ENCODE data around the gene FGF14.
A peak's percentile ranks its signal among the peaks of the same experiment; 100 is the strongest.

Gene FGF14

DNA sequence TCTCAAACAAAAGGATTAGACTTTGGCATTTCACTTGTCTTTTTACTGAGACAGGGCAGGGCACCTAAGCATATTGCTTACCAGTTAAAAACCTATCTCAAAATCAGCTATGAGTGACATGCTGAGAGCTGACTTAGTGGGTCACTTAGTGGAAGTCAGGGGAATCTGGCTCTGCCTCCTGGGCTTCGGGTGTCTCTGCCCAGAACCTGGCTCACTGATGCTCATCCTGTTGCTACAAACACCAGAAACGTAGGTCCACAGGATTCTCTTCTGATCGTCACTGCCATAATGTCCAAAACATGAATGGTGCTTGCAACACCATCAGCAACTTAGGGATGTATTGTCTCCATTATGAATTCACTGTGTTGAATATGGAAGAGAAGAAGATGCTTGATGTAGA lies 673.2 kb downstream of the FGF14 start:
- DNase-seq (ENCODE audit: low spot score): no peak

DNA sequence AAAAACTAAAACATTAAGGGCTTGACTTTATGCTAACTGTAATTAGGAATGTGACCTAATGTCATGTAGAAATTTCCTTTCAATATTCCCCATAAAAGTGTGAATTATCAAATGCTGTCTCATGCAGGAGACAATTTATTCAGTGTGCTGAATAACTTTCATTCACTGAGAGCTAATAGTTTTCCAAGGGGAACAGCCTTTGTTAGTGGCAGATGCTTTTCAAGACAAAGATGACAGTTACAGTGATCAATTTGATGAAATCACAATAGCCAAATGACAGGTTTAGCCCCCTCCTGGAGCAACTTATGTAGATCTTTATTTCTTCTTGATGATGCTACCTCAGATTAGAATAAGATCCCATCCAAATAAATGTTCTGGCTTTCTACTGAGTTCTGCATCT lies 673.8 kb downstream of the FGF14 start:
- DNase-seq (ENCODE audit: low spot score): no peak

DNA sequence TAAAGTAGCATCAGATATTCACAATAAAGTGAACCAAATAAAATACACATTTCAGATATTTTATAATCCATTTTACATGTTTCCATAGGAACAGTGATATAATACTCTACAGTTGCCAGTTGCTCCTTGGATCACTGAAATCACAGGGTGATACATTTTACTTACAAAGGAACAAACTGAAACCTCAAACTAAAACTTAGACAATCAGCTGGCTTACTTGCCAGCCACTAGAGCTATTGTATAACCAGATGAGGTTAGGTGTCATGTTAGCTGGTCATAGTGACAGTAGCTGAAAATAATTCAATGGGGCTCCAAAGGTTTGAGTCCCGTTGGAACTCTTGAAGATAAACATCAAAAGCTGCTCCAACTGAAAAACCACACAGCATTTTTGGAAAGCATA lies 674.7 kb downstream of the FGF14 start:
- no peak for DNase-seq (ENCODE audit: low spot score)

DNA sequence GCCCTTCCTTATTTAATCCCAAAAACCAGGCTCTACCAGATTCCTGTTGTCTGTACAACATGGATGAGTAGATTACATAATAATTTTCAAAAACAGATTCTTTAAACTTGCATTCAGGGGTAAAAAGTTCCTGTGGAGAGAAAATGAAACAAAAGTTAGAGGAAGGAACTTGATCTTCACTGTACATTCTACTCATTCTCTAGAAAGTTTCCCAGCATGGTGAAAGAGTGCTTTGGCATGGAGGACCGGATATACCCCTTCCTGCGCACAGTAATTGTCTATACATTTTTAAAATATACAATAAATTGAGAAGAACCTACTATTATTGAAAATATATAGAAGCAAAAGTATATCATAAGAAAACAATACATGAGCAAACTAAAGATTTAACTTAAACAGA lies 675.2 kb downstream of the FGF14 start:
- no peak for DNase-seq (ENCODE audit: low spot score)

DNA sequence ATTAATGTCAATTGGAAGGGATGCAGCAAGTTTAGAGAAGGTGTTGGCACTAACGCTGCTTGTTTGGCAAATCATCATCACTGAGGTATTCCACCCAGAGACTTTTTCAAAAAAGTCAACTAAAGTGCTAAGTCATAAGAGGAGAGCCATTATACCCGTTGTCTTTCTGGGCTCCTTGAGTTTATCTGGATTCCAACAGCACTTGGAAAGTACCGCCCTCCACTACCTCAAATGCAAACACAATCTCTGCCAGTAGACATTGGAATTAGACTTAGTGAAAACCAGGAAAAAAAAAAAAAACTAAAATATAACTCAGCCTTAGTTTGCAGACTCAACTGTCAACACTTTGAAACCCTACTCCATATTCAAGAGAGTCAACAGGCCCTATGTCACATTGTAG lies 683.4 kb downstream of the FGF14 start:
- DNase-seq (ENCODE audit: low spot score): no peak

DNA sequence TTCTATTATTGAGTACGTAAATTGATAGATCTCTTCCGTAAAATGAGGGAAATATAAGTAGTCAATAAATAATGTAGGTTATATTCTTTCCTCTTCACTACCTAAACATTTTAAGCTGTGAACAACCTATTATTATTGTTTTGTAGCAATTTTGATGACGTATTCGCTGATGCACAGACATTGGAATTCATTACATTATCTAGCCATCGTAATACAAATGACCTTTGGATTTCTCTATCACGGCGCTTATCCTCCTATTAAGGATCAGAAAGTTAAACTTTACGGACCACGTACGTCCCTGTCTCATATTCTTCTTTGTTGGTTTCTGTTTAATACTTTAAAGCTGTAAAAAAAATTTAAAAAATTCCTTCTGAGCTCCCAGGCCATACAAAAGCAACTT lies 684.5 kb downstream of the FGF14 start:
- no peak for DNase-seq (ENCODE audit: low spot score)

DNA sequence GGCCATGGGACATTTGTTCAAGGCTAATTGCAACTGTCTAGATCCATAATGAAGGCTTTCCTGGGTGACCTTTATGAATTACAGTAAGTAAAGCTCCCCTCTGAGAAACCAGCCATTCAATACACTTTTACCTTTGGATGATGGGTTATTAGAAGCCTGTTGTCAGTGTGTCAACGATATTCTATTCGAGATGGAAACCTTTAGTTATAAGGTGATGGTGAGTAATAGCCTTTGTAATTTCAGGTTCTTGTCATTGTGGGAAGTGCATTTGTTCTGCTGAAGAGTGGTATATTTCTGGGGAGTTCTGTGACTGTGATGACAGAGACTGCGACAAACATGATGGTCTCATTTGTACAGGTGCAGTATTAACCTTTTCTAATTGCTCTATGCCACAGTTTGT lies 687.7 kb downstream of the FGF14 start:
- no peak for DNase-seq (ENCODE audit: low spot score)

DNA sequence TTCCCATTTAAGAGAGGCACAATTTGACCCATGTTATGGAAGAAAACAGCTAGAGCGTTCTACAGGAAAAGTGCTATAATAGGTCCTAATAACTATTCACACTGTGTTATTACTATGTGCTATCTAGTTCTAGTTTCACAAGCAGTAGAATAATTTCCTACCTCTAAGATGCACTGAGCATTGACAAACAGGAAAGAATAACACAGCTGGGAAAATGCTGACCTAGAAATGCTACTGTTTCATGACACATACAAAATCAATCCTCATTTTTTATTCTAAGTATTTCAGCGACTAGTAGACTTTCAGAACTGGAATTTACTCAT lies 689.9 kb downstream of the FGF14 start:
- no peak for DNase-seq (ENCODE audit: low spot score)

DNA sequence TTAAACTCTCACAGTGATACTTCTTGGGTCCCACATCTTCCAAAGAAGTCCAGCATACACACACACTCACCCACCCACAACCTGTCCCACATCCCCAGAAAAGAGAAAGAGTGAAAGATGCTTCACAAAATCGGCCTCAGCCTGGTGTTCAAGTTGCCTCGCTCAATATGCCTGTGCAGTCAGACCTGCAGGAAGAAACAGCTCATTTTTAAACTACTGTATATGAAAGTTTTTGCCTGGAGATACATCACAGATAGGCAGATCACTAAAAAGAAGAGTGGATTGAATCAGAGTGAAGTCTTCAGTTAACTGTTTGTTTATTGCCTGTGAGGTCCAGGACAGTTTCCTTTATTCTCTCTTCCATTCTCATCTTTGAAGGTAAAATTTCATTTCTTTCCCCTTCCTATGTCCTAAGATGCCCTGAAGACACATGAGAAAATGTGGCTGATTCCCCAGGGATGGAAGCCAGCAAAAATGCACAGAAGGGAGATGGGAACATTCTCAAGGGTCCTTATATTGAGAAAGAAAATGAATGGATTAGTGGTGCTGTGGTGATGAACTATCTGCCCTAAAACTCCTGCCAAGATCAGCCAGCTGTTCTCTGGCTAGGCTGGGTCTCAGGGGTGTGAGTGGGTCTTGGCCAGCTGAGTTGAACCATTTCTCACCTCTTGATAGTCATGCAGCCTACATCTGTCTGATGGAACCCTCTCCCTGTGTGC lies 690.4 kb downstream of the FGF14 start:
- no peak for DNase-seq (ENCODE audit: low spot score)

DNA sequence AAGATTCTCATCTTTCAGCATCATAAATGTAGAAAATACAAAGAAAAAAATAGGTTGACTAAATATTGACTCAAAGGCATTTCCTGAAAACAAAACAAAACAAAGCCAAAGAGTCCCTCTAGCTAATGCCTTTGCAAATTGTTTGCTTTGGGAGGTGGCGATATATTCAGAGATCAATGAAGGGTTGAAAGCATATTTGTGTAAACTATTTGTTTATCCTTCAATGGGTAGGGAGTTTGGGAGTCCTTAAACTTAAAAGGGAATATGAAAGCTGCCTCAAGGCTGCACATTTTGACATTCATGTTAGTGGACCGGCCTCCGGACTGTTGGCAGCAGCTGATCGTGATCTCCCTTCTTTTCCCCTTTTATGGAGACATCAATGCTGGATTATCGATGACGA lies 691.9 kb downstream of the FGF14 start:
- DNase-seq (ENCODE audit: low spot score): no peak

DNA sequence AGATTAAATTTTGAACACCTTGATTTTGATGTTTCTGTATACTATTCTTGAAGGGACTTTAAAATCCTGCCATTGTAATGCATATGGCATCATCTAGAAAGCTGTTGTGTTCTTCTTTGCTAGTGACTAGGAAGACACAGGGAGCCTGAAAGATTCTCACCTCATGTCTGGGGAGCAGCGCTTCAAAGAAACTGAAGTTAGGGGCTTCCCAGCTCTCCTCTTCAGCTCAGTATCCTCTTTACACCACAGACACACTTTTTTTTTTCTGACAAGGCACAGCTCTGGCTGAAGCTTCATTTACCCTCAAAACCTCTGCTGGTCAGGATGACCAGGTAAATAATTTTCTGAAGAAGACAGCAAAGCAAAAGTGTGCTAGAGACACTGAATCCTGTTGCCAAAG lies 693.7 kb downstream of the FGF14 start:
- DNase-seq (ENCODE audit: low spot score): no peak

DNA sequence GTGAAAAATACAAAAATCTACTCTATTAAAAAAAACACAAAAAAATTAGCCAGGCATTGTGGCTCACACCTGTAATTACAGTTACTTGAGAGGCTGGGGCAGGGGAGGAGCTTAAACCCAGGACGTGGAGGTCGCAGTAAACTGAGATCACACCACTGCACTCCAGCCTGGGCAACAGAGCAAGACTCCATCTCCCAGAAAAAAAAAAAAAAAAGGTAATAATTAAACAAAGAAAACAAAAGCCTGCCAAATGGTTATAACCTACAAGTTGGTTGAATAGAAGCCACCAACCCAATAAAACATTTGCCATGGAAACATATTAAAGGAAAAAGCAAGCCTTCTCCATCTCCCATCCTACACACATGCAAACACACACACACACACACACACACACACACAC lies 694.2 kb downstream of the FGF14 start:
- DNase-seq (ENCODE audit: low spot score): no peak

DNA sequence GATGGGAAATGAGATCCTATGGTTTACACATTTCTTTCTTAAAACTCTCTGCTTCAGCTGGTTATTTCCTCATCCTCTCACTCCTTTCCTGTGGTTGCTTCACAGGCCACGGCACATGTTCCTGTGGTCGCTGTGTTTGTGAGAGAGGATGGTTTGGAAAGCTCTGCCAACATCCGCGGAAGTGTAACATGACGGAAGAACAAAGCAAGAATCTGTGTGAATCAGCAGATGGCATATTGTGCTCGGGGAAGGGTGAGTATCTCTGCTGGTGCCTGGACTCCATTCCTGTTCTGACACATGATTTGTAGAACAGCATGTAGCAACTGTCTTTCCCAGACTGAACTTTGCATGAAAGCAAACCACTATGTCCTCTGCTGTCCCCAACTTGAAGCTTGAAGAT lies 695.2 kb downstream of the FGF14 start:
- no peak for DNase-seq (ENCODE audit: low spot score)

DNA sequence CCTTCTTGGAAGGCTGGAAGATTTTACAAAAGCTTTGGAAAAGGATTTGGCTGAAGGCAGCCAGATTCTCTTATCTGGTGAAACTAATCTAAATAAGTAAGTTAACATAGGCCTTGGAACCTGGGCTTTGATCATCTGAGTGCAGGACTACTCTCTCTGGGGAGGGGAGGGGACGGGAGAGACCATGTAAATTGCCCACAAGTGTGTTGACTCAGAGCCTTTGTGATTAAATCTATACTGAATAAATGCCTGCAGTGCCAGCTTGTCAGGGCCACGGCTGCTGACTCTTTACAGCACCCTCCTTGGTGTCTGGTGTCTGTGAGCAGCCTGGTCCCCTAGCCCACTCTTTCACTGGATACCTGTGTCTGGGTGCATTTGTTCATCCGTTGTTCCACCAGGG lies 698.0 kb downstream of the FGF14 start:
- peak; percentile 59 for DNase-seq (ENCODE audit: low spot score)

DNA sequence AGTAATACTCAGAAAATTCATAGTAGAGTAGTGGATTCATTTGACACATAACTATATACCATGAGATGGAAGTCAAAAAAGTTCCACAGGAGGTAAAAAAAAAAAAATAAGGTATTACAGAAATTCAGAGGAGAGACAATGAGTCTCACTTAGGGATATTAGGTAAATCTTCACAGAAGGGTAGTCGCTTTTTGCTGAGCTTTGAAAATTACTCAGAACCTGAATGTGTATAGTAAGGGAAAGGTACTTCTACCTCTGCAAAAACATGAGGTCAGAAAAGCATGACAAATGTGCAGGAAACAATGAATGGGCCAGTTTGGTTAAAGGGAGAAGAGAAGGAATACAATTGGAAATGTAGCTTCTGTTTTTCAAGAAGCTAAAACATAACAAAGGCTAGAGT lies 698.8 kb downstream of the FGF14 start:
- no peak for DNase-seq (ENCODE audit: low spot score)

DNA sequence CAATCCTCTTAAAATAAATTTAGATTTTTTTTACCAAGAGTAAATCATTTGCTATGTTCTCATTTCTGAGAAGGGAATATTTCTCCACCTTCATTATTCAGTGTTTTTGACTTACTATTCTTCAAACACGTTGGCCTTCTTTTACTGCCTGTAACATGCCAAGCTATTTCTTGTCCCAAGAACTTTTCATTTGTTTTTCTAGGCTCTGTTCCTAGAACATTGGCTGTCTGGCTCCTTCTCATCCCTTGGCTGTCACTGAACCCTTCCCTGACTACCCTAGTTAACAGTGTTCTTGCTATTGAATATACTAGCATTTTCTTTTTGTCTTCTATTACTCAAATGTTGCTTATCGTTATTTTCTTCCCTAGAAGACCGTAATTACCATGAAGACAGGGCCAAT lies 701.2 kb downstream of the FGF14 start:
- no peak for DNase-seq (ENCODE audit: low spot score)

DNA sequence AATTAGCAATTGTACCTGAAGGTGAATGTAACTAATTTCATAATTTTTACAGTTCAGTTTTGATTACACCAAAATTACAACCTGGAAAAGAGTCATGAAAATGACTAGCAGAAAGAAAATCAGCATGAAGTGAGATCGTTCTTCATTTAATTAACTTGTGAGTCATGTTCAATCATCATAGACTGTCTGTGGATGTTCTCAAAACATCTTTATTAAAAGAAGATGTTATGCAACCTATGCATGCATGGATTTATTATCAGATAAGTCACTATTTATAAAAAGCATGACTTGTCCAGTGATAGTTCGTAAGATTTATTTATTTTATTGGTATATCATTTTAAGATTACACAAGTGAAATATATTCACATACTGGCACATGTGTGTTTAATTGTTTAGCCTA lies 703.4 kb downstream of the FGF14 start:
- DNase-seq (ENCODE audit: low spot score): peak; percentile 6

DNA sequence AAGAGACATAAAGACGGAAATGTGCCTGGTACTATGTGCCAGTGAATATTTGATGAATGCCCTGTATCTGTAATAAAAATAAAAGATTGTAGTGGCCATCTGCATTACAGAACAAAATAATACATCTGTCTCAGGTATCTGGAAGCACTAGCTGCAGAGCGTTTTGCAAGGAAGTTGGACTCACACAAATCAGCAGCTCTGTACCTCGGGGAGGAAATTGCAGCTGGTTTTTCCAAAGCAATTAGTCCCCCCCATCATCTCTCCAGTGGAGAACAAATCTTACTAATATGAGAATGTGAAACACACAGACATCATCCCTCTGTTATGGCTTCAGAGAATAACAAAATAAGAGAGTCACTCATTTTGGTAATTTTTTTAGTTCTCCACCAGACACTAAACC lies 704.1 kb downstream of the FGF14 start:
- DNase-seq (ENCODE audit: low spot score): no peak

DNA sequence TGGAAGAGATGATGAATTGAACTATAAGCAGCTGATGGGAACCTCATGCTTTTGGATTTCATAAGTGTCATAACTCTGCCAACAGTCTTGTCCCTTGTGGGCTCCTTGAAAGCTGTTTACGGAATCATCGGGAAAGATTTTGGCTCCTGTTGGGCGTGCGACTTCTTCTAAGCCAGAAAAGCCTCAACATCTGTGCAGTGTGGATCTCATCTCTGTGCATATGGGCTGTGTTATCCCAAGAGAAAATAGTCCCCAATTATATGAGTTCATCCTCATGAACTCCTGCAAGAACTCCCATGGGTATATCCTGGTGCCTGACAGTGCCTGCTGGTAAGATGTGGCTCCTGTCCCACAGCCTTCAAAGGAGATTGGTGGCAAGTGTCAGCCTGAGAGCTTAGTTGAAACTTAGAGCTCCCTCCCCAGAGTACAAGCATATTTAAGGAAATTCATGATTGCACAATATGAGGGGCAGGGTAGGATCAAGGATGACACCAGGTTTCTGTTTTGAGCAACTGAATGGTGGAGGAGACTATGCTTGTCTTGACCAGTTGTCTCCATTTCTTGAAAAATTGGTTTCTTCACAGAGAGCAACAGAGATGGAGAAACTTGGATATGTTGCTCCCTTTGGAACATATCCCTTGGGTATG lies 705.9 kb downstream of the FGF14 start:
- DNase-seq (ENCODE audit: low spot score): no peak

DNA sequence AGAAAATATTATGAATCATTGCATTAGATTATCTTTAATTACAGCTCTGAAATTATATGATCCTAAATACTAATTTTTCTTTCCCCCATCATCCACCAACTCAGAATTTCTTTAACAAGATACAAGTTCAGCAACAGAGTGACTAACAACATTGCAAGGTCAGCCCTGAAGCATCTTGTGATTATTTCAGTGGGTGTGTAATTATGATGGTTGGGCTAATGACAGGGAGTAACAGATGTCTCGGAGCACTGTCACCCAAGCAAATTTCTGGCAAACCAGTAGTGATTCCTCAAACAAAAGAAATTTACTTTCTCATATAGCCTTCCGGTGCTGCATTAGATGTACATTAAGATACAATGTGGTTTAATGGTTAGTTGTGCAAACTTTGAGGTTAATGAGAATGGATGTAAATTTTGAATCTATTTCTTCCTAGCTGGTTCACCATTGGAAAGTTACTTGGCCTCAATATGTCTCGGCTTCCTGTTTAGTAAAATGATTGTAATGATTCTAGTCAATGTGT lies 710.4 kb downstream of the FGF14 start:
- DNase-seq (ENCODE audit: low spot score): no peak

DNA sequence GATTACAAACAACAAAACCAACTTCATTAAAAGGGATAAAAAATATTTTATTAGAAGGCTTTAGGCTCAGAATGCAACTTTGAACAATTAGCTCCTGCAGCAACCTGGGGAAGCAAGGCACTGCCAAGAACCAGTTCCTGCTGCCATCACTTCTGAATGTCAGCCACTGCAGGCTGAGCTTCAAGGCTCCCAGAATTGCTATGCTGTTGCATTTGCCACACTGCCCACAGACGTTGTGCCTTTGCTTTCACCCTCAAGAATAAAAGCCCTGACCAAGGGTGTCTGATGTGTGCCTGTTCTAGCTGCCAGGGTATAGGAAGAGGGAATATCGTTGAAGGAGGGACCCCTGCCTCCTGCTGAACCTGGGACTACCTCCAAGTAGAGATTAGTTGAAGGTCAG lies 711.0 kb downstream of the FGF14 start:
- DNase-seq (ENCODE audit: low spot score): no peak

DNA sequence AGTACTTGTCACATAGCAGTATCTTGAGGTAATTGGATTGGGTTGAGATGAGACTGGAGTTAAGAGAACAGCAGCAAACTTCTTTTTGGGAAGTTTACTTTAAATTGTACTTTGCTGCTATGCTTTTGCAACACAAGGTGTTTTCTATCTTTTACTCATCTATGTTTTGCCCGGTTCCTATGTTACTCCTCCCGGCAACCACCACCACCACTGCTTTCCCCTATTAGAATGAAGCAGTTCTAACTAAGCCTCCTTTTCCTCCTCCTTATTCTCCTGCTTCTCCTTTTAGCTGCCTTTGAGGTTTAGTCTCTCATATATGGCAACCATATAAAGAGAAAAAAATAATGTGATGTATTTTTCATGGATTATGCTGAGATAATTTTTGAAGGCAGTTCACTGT lies 715.8 kb downstream of the FGF14 start:
- DNase-seq (ENCODE audit: low spot score): no peak

DNA sequence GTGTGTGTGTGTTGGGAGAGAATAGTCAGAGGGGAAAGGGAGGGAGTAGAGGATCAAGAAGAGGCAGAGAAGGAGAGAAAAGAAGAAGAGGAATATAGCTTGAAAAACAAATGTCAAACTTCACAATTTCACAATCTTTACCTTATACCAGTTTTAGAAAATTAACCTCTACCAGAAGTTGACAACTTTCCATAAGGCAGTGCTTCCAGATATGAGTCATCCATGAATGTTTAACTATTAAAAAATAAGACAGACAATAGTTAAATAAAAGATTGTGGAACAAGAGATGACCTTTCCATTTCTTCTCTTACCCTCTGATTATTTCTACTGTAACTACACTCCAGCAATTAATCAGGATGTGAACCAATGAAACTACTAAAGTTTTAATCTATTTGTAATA lies 720.0 kb downstream of the FGF14 start:
- no peak for DNase-seq (ENCODE audit: low spot score)
